Lung (tissue), 12 donors: ENCODE data around the gene TNS4. TPM values are rescaled to one million over a fixed set of nuclear protein-coding genes. Genes with fewer than 3 reads are reported as not detected.

Source experiments
- ATAC-seq: fragments of 200-7000 bp; cut with Tn5 transposase; one replicate; pipeline ENCODE4 v1.9.1; 2020; ENCODE audit warnings: moderate number of reproducible peaks; ENCODE audit not compliant: insufficient read depth, low FRiP score
- DNase-seq, 3 donors: peaks; one replicate each; pipeline ENCODE4 v3.0.0-alpha.2; 2013 to 2017
- H3K27ac ChIP-seq, 2 donors: one replicate each; pipeline ENCODE4 v1.5.1; 2013; ENCODE audit warnings: mild to moderate bottlenecking in 2 of 2, moderate library complexity in 2 of 2, control low read depth in 1 of 2, inconsistent platforms in 1 of 2, low read depth in 1 of 2, low read length in 1 of 2
- H3K27me3 ChIP-seq, 3 donors: one replicate each; pipeline ENCODE4 v1.5.1; 2013; ENCODE audit warnings: low read length in 2 of 3; ENCODE audit not compliant: control insufficient read depth in 3 of 3, insufficient read depth in 3 of 3
- H3K36me3 ChIP-seq, 4 donors: one replicate each; pipeline ENCODE4 v1.5.1; 2013; ENCODE audit warnings: low read length in 4 of 4, mild to moderate bottlenecking in 1 of 4, moderate library complexity in 1 of 4; ENCODE audit not compliant: control insufficient read depth in 4 of 4, insufficient read depth in 4 of 4
- H3K4me1 ChIP-seq, 5 donors: one replicate each; pipeline ENCODE4 v1.5.1; 2013; ENCODE audit warnings: low read length in 5 of 5, mild to moderate bottlenecking in 2 of 5, moderate library complexity in 1 of 5; ENCODE audit not compliant: control insufficient read depth in 5 of 5, insufficient read depth in 5 of 5
- H3K4me3 ChIP-seq: one replicate; pipeline ENCODE4 v1.5.1; 2013; ENCODE audit warnings: mild to moderate bottlenecking, control low read depth, moderate library complexity
- H3K9ac ChIP-seq, 2 donors: one replicate each; pipeline ENCODE4 v1.5.1; 2013; ENCODE audit warnings: low read length in 2 of 2, control low read depth in 1 of 2; ENCODE audit not compliant: insufficient read depth in 1 of 2
- H3K9me3 ChIP-seq, 4 donors: one replicate each; pipeline ENCODE4 v1.5.1; 2013; ENCODE audit warnings: low read length in 3 of 4, mild to moderate bottlenecking in 1 of 4, moderate library complexity in 1 of 4; ENCODE audit not compliant: control insufficient read depth in 4 of 4, insufficient read depth in 3 of 4
- CTCF ChIP-seq: IDR thresholded peaks from 2 replicates; pipeline ENCODE4 v1.5.1; 2012; ENCODE audit warnings: mild to moderate bottlenecking; ENCODE audit errors: control extremely low read depth, extremely low read depth
- WGBS, 2 donors: extraction: QIAGEN DNeasy Blood & Tissue Kit; methylation state at CpG; one replicate each; pipeline ENCODE4 v1.1.7; 2013; 5-methylcytosine and 5-hydroxymethylcytosine counted together
- polyA plus RNA-seq, 2 donors: library from polyadenylated mRNA; stranded (reverse); fragments of 200-250 nt; gene quantifications; one replicate each; pipeline ENCODE4 v1.2.1, GENCODE V29; 2013
- total RNA-seq, 2 donors: library from RNA; depleted of rRNA in 1 of 2; stranded (reverse); fragments of >200 nt in 1 of 2; gene quantifications; one replicate each; pipeline ENCODE4 v1.2.1, GENCODE V29; 2014 to 2021
- donor health status: control.
- donor health status: control.
- donor health status: Bipolar disorder and iron deficiency.
- donor health status: healthy.
- donor health status: DM: yes; HTN: yes; CAD: no.

The TNS4 gene
- total and polyA plus RNA-seq, 4 donors: 0.17 to 6.8 (median 2.2) TPM

GRCh38 chr17:40545660-40546059 lies 44.2 kb upstream of the TNS4 start:
- Histone ChIP-seq H3K9me3 (no peaks in the 10 kb centered on the region), H3K9ac (no peak overlapping the region), H3K36me3 (no peaks in the 10 kb centered on the region), H3K4me3 (no peak overlapping the region), H3K27ac (no peak overlapping the region), H3K4me1 (peaks cover 0 to 45% (median 36%) of the 10 kb centered on the region in 5 donors), H3K27me3 (no peaks in the 10 kb centered on the region)
- 92 to 94% methylated on average over 11 of the region's 11 CpGs for WGBS, 2 donors
- no peak for TF ChIP-seq CTCF
- DNase-seq: peak in 1 of 3 donors; percentile 9
- ATAC-seq: no peak

GRCh38 chr17:40542558-40543411 lies 41.4 kb upstream of the TNS4 start:
- Histone ChIP-seq H3K27ac (peak overlapping the region; percentile 76 to 79), H3K9ac (peak overlapping the region; percentile 19 to 46), H3K9me3 (no peaks in the 10 kb centered on the region), H3K36me3 (no peaks in the 10 kb centered on the region), H3K27me3 (no peaks in the 10 kb centered on the region), H3K4me1 (peaks cover 6 to 43% (median 22%) of the 10 kb centered on the region in 5 donors), H3K4me3 (no peak overlapping the region)
- ATAC-seq (peak; percentile 63), DNase-seq (peak; percentile 88 to 93 (median 92))
- 48 to 57% methylated on average over 14 of the region's 14 CpGs for WGBS, 2 donors
- no peak for TF ChIP-seq CTCF

- DNase-seq: peak; percentile 67 to 84 (median 74)
- peak; percentile 31 for ATAC-seq
- Histone ChIP-seq H3K27me3 (no peaks in the 10 kb centered on the region), H3K27ac (peak overlapping the region; percentile 76 to 79), H3K4me1 (peaks cover 6 to 36% (median 22%) of the 10 kb centered on the region in 5 donors), H3K4me3 (no peak overlapping the region), H3K9ac (peak overlapping the region in 1 of 2 donors; percentile 46), H3K9me3 (no peaks in the 10 kb centered on the region), H3K36me3 (no peaks in the 10 kb centered on the region)
- WGBS, 2 donors: 57 to 82% methylated on average over 18 of the region's 18 CpGs
- no peak for TF ChIP-seq CTCF
These were observed 40.6 kb upstream of the TNS4 start for GRCh38 chr17:40541873-40542557.
